ENCODE measurements around the gene ZNF189. TPM values are rescaled to one million over a fixed set of nuclear protein-coding genes. Genes with fewer than 3 reads are reported as not detected.

ZNF189 gene
- total RNA-seq, 1 donor from 2014 or later = 30.1 TPM

DNA sequence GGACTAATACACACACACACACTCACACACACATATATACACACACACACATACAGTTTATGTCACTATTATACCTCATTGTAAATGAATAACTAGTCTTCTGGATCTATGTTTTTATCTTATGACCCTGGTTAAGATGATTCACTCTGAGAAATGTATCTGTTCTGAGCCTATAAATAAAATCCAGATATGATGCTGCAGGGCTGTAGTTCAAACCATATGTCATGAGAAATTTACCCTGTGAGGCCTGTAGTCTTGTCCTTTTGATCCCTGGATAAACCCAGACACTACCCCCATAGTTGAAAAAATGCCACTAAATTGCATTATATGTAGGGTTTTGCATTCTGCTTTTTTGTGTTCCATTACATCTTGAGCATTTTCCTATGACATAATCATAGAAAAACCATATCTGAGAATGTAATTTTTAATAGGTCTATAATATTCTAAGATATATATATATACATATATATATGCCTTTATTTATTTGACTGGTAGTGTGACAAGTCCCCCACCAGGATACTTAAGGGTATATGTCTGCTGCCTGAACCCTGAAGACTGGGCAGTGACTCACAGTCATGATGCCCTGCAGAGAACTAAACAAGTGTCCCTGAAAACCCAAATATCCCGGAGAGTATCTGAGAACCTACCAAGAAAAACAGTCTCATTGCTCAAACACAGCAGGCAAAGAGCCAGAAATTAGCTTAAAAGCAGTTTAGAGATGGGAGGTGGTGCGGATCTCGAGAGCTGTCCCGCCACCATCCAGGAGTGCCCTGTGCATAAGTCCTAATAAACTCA is 55.3 kb downstream of the ZNF189 start:
- DNase-seq = no peak
- Mint-ChIP-seq H3K4me3 (ENCODE audit: unreplicated experiment) (no peak overlapping the region), H3K4me1 (ENCODE audit: low read depth, unreplicated experiment) (no peaks in the 10 kb centered on the region), H3K9me3 (ENCODE audit: unreplicated experiment) (peaks cover 5% of the 10 kb centered on the region), H3K27ac (ENCODE audit: unreplicated experiment) (no peak overlapping the region), H3K36me3 (ENCODE audit: unreplicated experiment) (peaks cover 17% of the 10 kb centered on the region), H3K27me3 (ENCODE audit: unreplicated experiment) (peaks cover 4% of the 10 kb centered on the region)
- TF ChIP-seq, protein P1, sequence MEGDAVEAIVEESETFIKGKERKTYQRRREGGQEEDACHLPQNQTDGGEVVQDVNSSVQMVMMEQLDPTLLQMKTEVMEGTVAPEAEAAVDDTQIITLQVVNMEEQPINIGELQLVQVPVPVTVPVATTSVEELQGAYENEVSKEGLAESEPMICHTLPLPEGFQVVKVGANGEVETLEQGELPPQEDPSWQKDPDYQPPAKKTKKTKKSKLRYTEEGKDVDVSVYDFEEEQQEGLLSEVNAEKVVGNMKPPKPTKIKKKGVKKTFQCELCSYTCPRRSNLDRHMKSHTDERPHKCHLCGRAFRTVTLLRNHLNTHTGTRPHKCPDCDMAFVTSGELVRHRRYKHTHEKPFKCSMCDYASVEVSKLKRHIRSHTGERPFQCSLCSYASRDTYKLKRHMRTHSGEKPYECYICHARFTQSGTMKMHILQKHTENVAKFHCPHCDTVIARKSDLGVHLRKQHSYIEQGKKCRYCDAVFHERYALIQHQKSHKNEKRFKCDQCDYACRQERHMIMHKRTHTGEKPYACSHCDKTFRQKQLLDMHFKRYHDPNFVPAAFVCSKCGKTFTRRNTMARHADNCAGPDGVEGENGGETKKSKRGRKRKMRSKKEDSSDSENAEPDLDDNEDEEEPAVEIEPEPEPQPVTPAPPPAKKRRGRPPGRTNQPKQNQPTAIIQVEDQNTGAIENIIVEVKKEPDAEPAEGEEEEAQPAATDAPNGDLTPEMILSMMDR (IDR thresholded peaks at IDR 0.05; ENCODE audit: partially characterized antibody, unreplicated experiment) = no peak

DNA sequence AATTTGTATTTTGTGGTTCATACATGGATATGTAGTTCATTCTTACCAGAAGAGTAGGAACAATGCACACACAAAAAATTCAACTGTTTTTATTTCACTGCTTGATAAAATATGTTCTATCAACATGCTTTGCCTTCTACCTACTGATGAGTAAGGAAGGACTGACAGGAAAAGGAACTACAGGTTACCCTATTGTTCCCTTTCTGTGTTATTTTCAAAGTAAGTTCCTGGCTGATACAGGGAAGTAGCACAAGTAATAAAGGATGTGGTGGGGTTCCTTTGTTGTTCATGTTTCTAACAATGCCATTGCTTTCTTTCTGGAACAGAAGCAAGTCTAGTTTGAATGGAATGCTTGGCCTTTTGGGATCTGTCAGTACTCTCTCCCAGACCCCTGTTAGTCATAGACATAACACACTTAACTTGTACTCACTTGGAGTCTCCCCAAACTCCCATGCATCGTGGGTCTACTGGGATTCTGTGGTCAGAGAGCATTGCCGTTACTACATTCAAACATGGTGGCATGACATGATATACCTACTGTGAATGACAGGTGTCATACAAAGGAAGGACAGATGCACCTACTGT is 57.1 kb downstream of the ZNF189 start:
- no peaks in the 10 kb centered on the region for H3K4me1 Mint-ChIP-seq (ENCODE audit: low read depth, unreplicated experiment)
- H3K27ac Mint-ChIP-seq (ENCODE audit: unreplicated experiment) = no peak overlapping the region
- TF ChIP-seq, protein P1 (IDR thresholded peaks at IDR 0.05; ENCODE audit: partially characterized antibody, unreplicated experiment) = no peak
- no peak overlapping the region for H3K4me3 Mint-ChIP-seq (ENCODE audit: unreplicated experiment)
- peaks cover 4% of the 10 kb centered on the region for H3K27me3 Mint-ChIP-seq (ENCODE audit: unreplicated experiment)
- no peak for DNase-seq
- peaks cover 6% of the 10 kb centered on the region for H3K9me3 Mint-ChIP-seq (ENCODE audit: unreplicated experiment)
- peaks cover 17% of the 10 kb centered on the region for H3K36me3 Mint-ChIP-seq (ENCODE audit: unreplicated experiment)

DNA sequence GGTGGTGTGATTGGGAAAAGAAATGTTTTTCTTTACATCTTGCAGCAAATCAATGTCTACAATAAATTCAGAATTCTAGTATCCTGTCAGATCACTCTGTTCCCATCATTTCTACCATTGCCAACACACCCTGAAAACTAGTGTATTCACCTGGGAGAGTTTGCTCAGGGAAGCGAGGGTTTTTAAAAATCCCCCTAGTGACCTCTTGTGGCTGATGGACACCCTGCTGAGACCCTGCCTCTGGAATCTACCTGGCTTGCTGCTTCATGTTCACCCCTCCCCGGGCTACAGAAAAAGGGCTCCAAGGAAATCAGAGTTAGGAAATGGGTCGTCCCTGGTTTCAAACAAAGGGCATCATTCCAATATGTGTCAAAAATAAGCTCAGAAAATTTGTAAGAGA is 58.4 kb downstream of the ZNF189 start:
- Mint-ChIP-seq H3K36me3 (ENCODE audit: unreplicated experiment) (peaks cover 11% of the 10 kb centered on the region), H3K4me3 (ENCODE audit: unreplicated experiment) (no peak overlapping the region), H3K27ac (ENCODE audit: unreplicated experiment) (no peak overlapping the region), H3K27me3 (ENCODE audit: unreplicated experiment) (peaks cover 1% of the 10 kb centered on the region), H3K4me1 (ENCODE audit: low read depth, unreplicated experiment) (no peaks in the 10 kb centered on the region), H3K9me3 (ENCODE audit: unreplicated experiment) (peaks cover 4% of the 10 kb centered on the region)
- TF ChIP-seq, protein P1 (IDR thresholded peaks at IDR 0.05; ENCODE audit: partially characterized antibody, unreplicated experiment) = no peak
- DNase-seq = no peak

GRCh38 chr9:101458963-101459631 is 60.4 kb downstream of the ZNF189 start:
- H3K9me3 Mint-ChIP-seq (ENCODE audit: unreplicated experiment) = peaks cover 1% of the 10 kb centered on the region
- no peaks in the 10 kb centered on the region for H3K36me3 Mint-ChIP-seq (ENCODE audit: unreplicated experiment)
- H3K4me3 Mint-ChIP-seq (ENCODE audit: unreplicated experiment) = no peak overlapping the region
- no peak for DNase-seq
- H3K27ac Mint-ChIP-seq (ENCODE audit: unreplicated experiment) = no peak overlapping the region
- peaks cover under 1% of the 10 kb centered on the region for H3K27me3 Mint-ChIP-seq (ENCODE audit: unreplicated experiment)
- TF ChIP-seq, protein P1 (IDR thresholded peaks at IDR 0.05; ENCODE audit: partially characterized antibody, unreplicated experiment) = peak; percentile 28
- H3K4me1 Mint-ChIP-seq (ENCODE audit: low read depth, unreplicated experiment) = no peaks in the 10 kb centered on the region

Other genes starting within 250 kb of the ZNF189 start
- gene BAAT, start 13.8 kb upstream of the ZNF189 start, total RNA-seq (ENCODE audit: unreplicated experiment) = 0.54 TPM
- gene MRPL50, start 233 bp upstream of the ZNF189 start, total RNA-seq (ENCODE audit: unreplicated experiment) = 15.4 TPM
- not detected for gene ALDOB, start 36.9 kb downstream of the ZNF189 start, total RNA-seq (ENCODE audit: unreplicated experiment)
- 65.5 TPM for gene RNF20, start 135.0 kb downstream of the ZNF189 start, total RNA-seq (ENCODE audit: unreplicated experiment)
- not detected for gene PPP3R2, start 196.1 kb downstream of the ZNF189 start, total RNA-seq (ENCODE audit: unreplicated experiment)